GM23248 (cell line): ENCODE data around the gene KIF26A.

Source experiments
- EZH2 ChIP-seq: fragments of 200-600 bp; sonication (generic); IDR thresholded peaks from 2 replicates; pipeline ENCODE4 v1.6.1; 2018; ENCODE audit warnings: antibody characterized with exemption, mild to moderate bottlenecking; ENCODE audit not compliant: insufficient read depth, poor library complexity, severe bottlenecking
- EZH2phosphoT487 ChIP-seq: fragments of 200-600 bp; sonication (generic); IDR thresholded peaks from 2 replicates; pipeline ENCODE4 v1.6.1; 2018; ENCODE audit warnings: antibody characterized with exemption, moderate library complexity, mild to moderate bottlenecking, low read depth; ENCODE audit not compliant: insufficient read depth

- TF ChIP-seq EZH2 (no peak), EZH2phosphoT487 (no peak)
These were observed 20.9 kb upstream of the KIF26A start for GRCh38 chr14:104117341-104118005.
